Measurements from ENCODE around the gene HMGN1.

DNA sequence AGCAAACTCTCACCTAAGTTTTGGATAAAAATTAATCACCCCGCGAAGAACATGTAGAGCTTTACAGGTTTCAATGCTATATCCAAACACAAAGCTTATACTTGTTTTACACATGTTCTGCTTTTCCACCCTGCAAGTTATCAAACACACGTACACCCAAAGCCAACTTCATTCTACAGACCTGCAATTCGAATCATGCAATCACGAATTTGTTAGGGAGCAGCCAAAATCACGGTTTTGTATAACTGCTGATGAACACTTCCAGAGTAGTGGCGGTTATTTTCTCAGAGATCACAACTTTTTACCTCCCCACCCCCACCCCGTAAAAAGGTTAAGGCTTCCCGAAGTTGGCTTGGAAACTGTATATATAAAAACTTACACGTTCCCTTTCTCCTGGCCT lies 1.4 kb downstream of the HMGN1 start:
- TF ChIP-seq, protein P1, sequence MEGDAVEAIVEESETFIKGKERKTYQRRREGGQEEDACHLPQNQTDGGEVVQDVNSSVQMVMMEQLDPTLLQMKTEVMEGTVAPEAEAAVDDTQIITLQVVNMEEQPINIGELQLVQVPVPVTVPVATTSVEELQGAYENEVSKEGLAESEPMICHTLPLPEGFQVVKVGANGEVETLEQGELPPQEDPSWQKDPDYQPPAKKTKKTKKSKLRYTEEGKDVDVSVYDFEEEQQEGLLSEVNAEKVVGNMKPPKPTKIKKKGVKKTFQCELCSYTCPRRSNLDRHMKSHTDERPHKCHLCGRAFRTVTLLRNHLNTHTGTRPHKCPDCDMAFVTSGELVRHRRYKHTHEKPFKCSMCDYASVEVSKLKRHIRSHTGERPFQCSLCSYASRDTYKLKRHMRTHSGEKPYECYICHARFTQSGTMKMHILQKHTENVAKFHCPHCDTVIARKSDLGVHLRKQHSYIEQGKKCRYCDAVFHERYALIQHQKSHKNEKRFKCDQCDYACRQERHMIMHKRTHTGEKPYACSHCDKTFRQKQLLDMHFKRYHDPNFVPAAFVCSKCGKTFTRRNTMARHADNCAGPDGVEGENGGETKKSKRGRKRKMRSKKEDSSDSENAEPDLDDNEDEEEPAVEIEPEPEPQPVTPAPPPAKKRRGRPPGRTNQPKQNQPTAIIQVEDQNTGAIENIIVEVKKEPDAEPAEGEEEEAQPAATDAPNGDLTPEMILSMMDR (IDR thresholded peaks at IDR 0.05; ENCODE audit: low read length), result no peak
- TF ChIP-seq EZH2 (IDR thresholded peaks at IDR 0.05; ENCODE audit: borderline replicate concordance, low read length), result no peak
